Measurements from ENCODE around the gene POLR3B. TPM values are rescaled to one million over a fixed set of nuclear protein-coding genes. Genes with fewer than 3 reads are reported as not detected.

POLR3B gene
- total RNA-seq, 1 experiment from 2014 or later: 14.8 TPM

DNA sequence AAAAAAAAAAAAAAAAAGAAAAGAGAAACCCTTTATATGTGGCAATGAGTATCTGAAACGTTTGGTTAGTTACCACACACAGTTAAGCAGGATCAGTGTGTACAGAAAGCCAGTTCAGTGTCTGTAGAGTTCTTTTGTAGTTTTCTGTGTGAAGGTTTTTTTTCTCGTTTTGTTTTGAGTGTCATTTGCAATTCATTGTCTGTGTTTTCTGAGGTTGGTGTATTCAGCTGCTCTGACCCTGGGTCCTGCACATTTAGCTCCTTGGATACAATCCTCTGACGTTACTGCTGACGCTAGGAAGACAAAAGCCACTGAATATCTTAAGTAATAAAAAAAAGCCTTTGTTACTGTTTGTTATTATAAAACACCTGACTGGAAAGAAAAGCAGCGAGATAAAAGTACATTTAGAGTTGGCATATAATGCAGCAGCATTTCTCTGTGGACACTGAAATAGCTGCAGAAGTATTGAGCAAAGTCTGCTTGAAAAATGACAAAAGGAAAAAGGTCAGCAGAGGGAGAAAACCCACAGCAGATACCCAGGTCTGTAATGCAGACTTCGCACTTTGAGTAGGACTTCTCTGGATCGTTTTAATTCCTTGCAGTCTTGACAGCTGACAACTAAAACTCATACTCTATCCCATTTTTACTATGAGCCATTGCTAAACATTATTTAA is 89.0 kb downstream of the POLR3B start:
- Histone ChIP-seq H3K36me3 (ENCODE audit: insufficient read depth, low read length, poor library complexity, severe bottlenecking) (no peaks in the 10 kb centered on the region), H3K9me3 (ENCODE audit: low read depth, low read length, poor library complexity, severe bottlenecking) (no peaks in the 10 kb centered on the region), H3K4me1 (ENCODE audit: insufficient read depth, low read length, poor library complexity, severe bottlenecking) (no peaks in the 10 kb centered on the region), H3K27ac (ENCODE audit: low read depth, low read length, poor library complexity, severe bottlenecking) (no peak overlapping the region), H3K4me3 (ENCODE audit: low read depth, low read length, poor library complexity, severe bottlenecking) (no peak overlapping the region), H3K27me3 (replicated peaks; ENCODE audit: insufficient read depth, low read depth, low read length, poor library complexity) (no peaks in the 10 kb centered on the region)
- BruUV-seq (replicated peaks): no TSS peak
- TF ChIP-seq EZH2 (IDR thresholded peaks at IDR 0.05; ENCODE audit: borderline replicate concordance, low read depth, low read length, poor library complexity, severe bottlenecking): no peak
- TF ChIP-seq, protein P1, sequence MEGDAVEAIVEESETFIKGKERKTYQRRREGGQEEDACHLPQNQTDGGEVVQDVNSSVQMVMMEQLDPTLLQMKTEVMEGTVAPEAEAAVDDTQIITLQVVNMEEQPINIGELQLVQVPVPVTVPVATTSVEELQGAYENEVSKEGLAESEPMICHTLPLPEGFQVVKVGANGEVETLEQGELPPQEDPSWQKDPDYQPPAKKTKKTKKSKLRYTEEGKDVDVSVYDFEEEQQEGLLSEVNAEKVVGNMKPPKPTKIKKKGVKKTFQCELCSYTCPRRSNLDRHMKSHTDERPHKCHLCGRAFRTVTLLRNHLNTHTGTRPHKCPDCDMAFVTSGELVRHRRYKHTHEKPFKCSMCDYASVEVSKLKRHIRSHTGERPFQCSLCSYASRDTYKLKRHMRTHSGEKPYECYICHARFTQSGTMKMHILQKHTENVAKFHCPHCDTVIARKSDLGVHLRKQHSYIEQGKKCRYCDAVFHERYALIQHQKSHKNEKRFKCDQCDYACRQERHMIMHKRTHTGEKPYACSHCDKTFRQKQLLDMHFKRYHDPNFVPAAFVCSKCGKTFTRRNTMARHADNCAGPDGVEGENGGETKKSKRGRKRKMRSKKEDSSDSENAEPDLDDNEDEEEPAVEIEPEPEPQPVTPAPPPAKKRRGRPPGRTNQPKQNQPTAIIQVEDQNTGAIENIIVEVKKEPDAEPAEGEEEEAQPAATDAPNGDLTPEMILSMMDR (conservative IDR thresholded peaks at IDR 0.05; ENCODE audit: low read depth, low read length): no peak
- intact Hi-C loops (cut with micrococcal nuclease; ENCODE audit: unreplicated experiment): no loop called here
- no peak for DNase-seq (ENCODE audit: low spot score)
- CTCF ChIA-PET: no interaction called here
- POLR2A ChIA-PET (ENCODE audit: low non-redundant PET): no interaction called here

DNA sequence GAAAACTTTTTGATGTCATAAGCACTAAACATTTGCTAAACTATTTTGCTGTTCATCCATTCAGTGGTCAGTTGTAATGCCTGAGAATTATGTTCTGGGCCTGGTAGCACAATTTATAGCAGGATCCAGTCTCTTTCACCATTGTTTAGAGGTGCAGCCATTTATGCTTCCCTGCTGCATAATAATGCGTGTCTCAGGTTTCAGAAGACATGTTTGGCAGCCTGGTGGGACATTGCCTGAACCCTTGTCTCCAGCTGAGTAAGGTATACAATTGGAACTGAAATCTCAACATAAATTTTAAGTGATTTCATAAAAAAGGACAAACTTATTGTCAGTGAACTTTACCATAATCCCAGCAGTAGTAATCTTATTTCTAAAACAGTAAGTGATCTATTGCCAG is 94.8 kb downstream of the POLR3B start:
- ChIA-PET POLR2A (ENCODE audit: low non-redundant PET) (no interaction called here), CTCF (no interaction called here)
- BruUV-seq (replicated peaks): no TSS peak
- peak; percentile 4 for DNase-seq (ENCODE audit: low spot score)
- H3K36me3 ChIP-seq (ENCODE audit: insufficient read depth, low read length, poor library complexity, severe bottlenecking): no peaks in the 10 kb centered on the region
- H3K27ac ChIP-seq (ENCODE audit: low read depth, low read length, poor library complexity, severe bottlenecking): no peak overlapping the region
- H3K27me3 ChIP-seq (replicated peaks; ENCODE audit: insufficient read depth, low read depth, low read length, poor library complexity): no peaks in the 10 kb centered on the region
- H3K9me3 ChIP-seq (ENCODE audit: low read depth, low read length, poor library complexity, severe bottlenecking): no peaks in the 10 kb centered on the region
- intact Hi-C loops (cut with micrococcal nuclease; ENCODE audit: unreplicated experiment): no loop called here
- H3K4me3 ChIP-seq (ENCODE audit: low read depth, low read length, poor library complexity, severe bottlenecking): no peak overlapping the region
- TF ChIP-seq, protein P1 (conservative IDR thresholded peaks at IDR 0.05; ENCODE audit: low read depth, low read length): no peak
- TF ChIP-seq EZH2 (IDR thresholded peaks at IDR 0.05; ENCODE audit: borderline replicate concordance, low read depth, low read length, poor library complexity, severe bottlenecking): no peak
- no peaks in the 10 kb centered on the region for H3K4me1 ChIP-seq (ENCODE audit: insufficient read depth, low read length, poor library complexity, severe bottlenecking)

DNA sequence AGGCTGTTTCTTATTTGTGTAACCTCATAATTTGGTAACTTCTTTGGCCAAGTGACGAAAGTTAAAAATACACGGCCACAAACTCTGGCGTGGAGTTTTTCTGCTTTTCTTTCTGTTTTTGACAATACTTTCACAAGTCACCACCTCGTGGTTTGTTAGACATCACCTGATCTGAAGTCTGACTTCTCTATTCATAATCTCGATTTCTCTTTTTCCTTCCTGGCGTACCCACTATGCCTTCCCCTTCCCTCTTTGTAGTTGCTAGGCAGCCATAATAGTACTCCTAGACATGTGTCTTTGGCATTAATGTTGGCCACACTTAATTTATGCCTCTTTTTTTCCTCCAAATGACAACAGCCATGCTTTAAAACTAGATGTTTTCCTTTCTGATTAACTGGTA is 97.6 kb downstream of the POLR3B start:
- no peak overlapping the region for H3K27ac ChIP-seq (ENCODE audit: low read depth, low read length, poor library complexity, severe bottlenecking)
- no peaks in the 10 kb centered on the region for H3K27me3 ChIP-seq (replicated peaks; ENCODE audit: insufficient read depth, low read depth, low read length, poor library complexity)
- intact Hi-C loops (cut with micrococcal nuclease; ENCODE audit: unreplicated experiment): no loop called here
- TF ChIP-seq EZH2 (IDR thresholded peaks at IDR 0.05; ENCODE audit: borderline replicate concordance, low read depth, low read length, poor library complexity, severe bottlenecking): no peak
- TF ChIP-seq, protein P1 (conservative IDR thresholded peaks at IDR 0.05; ENCODE audit: low read depth, low read length): no peak
- H3K4me1 ChIP-seq (ENCODE audit: insufficient read depth, low read length, poor library complexity, severe bottlenecking): no peaks in the 10 kb centered on the region
- no peak overlapping the region for H3K4me3 ChIP-seq (ENCODE audit: low read depth, low read length, poor library complexity, severe bottlenecking)
- DNase-seq (ENCODE audit: low spot score): no peak
- ChIA-PET POLR2A (ENCODE audit: low non-redundant PET) (no interaction called here), CTCF (no interaction called here)
- no peaks in the 10 kb centered on the region for H3K36me3 ChIP-seq (ENCODE audit: insufficient read depth, low read length, poor library complexity, severe bottlenecking)
- no peaks in the 10 kb centered on the region for H3K9me3 ChIP-seq (ENCODE audit: low read depth, low read length, poor library complexity, severe bottlenecking)
- BruUV-seq (replicated peaks): no TSS peak
